DND-41 (cell line): ENCODE data around the gene UPF3B.

Experiments used
- EZH2 ChIP-seq: IDR thresholded peaks from 3 replicates; pipeline ENCODE4 v1.6.1; 2012; ENCODE audit warnings: borderline replicate concordance, low read depth, mild to moderate bottlenecking, moderate library complexity, low read length, inconsistent platforms; ENCODE audit not compliant: severe bottlenecking
- TF ChIP-seq, protein P1 (sequence below): IDR thresholded peaks from 2 replicates; pipeline ENCODE4 v1.5.1; 2012; ENCODE audit warnings: borderline replicate concordance, low read length, moderate library complexity, mild to moderate bottlenecking; ENCODE audit not compliant: poor library complexity, severe bottlenecking; ENCODE audit errors: extremely low read depth

DNA sequence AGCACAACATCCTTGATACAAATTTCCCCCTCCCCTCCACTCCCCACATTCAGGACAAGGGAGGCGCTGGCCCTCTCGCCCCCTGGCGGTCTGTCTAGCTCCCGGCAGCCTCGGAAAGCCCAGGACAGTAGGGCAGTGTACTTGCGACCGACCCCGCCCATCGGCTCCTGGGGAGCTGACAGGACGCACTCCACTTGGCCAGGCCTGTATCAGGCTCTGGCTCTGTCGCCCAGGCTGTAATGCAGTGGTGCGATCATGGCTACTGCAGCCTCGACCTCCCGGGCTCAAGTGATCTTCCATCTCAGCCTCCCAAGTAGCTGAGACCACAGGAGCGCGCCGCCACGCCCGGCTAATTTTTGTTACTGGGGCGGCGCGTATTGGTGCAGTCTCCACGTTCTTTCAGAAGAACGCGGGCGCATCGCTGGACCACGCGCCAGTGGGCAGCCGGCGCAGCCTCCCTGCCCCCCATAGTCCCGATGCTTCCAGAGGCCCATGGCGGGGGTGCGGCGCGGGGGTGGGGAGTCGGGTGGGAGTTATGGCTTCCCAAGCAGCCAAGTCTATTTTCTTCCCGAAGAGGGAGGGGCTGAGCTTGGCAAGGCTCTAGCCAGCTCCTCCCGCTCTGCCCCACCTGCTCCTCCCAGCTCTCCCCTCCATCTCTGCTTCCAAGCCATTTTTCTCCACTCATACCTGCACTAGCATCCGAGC, 35.1 kb upstream of the UPF3B start:
- TF ChIP-seq, protein P1, sequence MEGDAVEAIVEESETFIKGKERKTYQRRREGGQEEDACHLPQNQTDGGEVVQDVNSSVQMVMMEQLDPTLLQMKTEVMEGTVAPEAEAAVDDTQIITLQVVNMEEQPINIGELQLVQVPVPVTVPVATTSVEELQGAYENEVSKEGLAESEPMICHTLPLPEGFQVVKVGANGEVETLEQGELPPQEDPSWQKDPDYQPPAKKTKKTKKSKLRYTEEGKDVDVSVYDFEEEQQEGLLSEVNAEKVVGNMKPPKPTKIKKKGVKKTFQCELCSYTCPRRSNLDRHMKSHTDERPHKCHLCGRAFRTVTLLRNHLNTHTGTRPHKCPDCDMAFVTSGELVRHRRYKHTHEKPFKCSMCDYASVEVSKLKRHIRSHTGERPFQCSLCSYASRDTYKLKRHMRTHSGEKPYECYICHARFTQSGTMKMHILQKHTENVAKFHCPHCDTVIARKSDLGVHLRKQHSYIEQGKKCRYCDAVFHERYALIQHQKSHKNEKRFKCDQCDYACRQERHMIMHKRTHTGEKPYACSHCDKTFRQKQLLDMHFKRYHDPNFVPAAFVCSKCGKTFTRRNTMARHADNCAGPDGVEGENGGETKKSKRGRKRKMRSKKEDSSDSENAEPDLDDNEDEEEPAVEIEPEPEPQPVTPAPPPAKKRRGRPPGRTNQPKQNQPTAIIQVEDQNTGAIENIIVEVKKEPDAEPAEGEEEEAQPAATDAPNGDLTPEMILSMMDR = no peak
- TF ChIP-seq EZH2 = no peak
